CD14-positive monocyte (primary cell): Measurements from ENCODE around the gene HLA-A. TPM values are rescaled to one million over a fixed set of nuclear protein-coding genes. Genes with fewer than 3 reads are reported as not detected.

Experiments
- DNase-seq, 3 donors: peaks; one replicate each; pipeline ENCODE4 v3.0.0-alpha.2; 2011 to 2022
- H2AFZ ChIP-seq: 2 replicates; pipeline ENCODE4 v1.6.0; 2012; ENCODE audit warnings: mild to moderate bottlenecking, low read depth, low read length, inconsistent platforms; ENCODE audit not compliant: insufficient read depth, poor library complexity, severe bottlenecking
- H3K27ac ChIP-seq, 2 donors: 1 replicate in 1 of 2; 2 replicates in 1 of 2; pipeline ENCODE4 v1.5.1; 2012 to 2013; ENCODE audit warnings: low read length in 2 of 2, control low read depth in 1 of 2, inconsistent platforms in 1 of 2, low read depth in 1 of 2, mild to moderate bottlenecking in 1 of 2
- H3K27me3 ChIP-seq, 2 donors: one replicate each; pipeline versions ENCODE4 v1.6.0 to v1.6.1; 2011 to 2013; ENCODE audit warnings: low read length in 2 of 2; ENCODE audit not compliant: control insufficient read depth in 2 of 2, insufficient read depth in 2 of 2
- H3K36me3 ChIP-seq, 2 donors: replicated peaks in 1 of 2; 1 replicate in 1 of 2; 2 replicates in 1 of 2; pipeline versions ENCODE4 v1.5.1 to v1.6.1; 2012 to 2013; ENCODE audit warnings: low read length in 2 of 2, control low read depth in 1 of 2, inconsistent platforms in 1 of 2, mild to moderate bottlenecking in 1 of 2; ENCODE audit not compliant: insufficient read depth in 2 of 2, control insufficient read depth in 1 of 2
- H3K4me1 ChIP-seq, 2 donors: 1 replicate in 1 of 2; 2 replicates in 1 of 2; pipeline versions ENCODE4 v1.5.1 to v1.6.1; 2012 to 2013; ENCODE audit warnings: low read length in 2 of 2, control low read depth in 1 of 2, inconsistent platforms in 1 of 2, mild to moderate bottlenecking in 1 of 2, moderate library complexity in 1 of 2; ENCODE audit not compliant: insufficient read depth in 2 of 2, control insufficient read depth in 1 of 2
- H3K4me2 ChIP-seq: replicated peaks from 2 replicates; pipeline ENCODE3; 2012; ENCODE audit warnings: low read length, moderate library complexity, mild to moderate bottlenecking; ENCODE audit not compliant: poor library complexity, severe bottlenecking; ENCODE audit errors: extremely low read depth
- H3K4me3 ChIP-seq, 3 experiments: fragments of 200-600 bp in 1 of 3; sonication (generic) in 1 of 3; replicated peaks in 1 of 3; 1 replicate in 2 of 3; 2 replicates in 1 of 3; pipeline ENCODE4 v1.5.1; 2011 to 2013; ENCODE audit warnings: low read length in 3 of 3, mild to moderate bottlenecking in 3 of 3, control low read depth in 2 of 3, low read depth in 2 of 3, inconsistent platforms in 1 of 3, moderate library complexity in 1 of 3
- H3K79me2 ChIP-seq: 2 replicates; pipeline ENCODE4 v1.6.0; 2012; ENCODE audit warnings: mild to moderate bottlenecking, control low read depth, inconsistent platforms, low read length, moderate library complexity; ENCODE audit not compliant: insufficient read depth
- H3K9ac ChIP-seq: 2 replicates; pipeline ENCODE4 v1.6.0; 2017; ENCODE audit warnings: low read length, mild to moderate bottlenecking; ENCODE audit not compliant: insufficient read depth, poor library complexity, severe bottlenecking
- H3K9me3 ChIP-seq, 2 donors: replicated peaks in 1 of 2; 1 replicate in 1 of 2; 2 replicates in 1 of 2; pipeline versions ENCODE4 v1.5.1 to v1.6.1; 2012 to 2013; ENCODE audit warnings: low read length in 2 of 2, control low read depth in 1 of 2; ENCODE audit not compliant: control insufficient read depth in 1 of 2, insufficient read depth in 1 of 2
- H4K20me1 ChIP-seq: 2 replicates; pipeline ENCODE4 v1.6.0; 2012; ENCODE audit warnings: mild to moderate bottlenecking, low read length, control low read depth, moderate library complexity; ENCODE audit not compliant: insufficient read depth
- H3K27ac Mint-ChIP-seq, 7 donors: one replicate each; pipeline ENCODE4 v1.8.0; 2020; ENCODE audit warnings: mild to moderate bottlenecking in 7 of 7, mixed read lengths in 7 of 7, moderate library complexity in 6 of 7, inconsistent platforms in 2 of 7
- H3K27me3 Mint-ChIP-seq, 3 donors: one replicate each; pipeline ENCODE4 v1.8.0; 2021 to 2022; ENCODE audit warnings: low read depth in 3 of 3, mild to moderate bottlenecking in 3 of 3, mixed read lengths in 3 of 3, moderate library complexity in 3 of 3, inconsistent platforms in 1 of 3
- H3K36me3 Mint-ChIP-seq, 2 donors: one replicate each; pipeline ENCODE4 v1.8.0; 2020; ENCODE audit warnings: mixed read lengths in 2 of 2, inconsistent platforms in 1 of 2, mild to moderate bottlenecking in 1 of 2
- H3K4me1 Mint-ChIP-seq: one replicate; pipeline ENCODE4 v1.8.0; 2020; ENCODE audit warnings: mild to moderate bottlenecking, mixed read lengths
- H3K4me3 Mint-ChIP-seq, 2 donors: one replicate each; pipeline ENCODE4 v1.8.0; 2020; ENCODE audit warnings: mild to moderate bottlenecking in 2 of 2, mixed read lengths in 2 of 2, moderate library complexity in 1 of 2
- H3K9me3 Mint-ChIP-seq, 7 donors: one replicate each; pipeline ENCODE4 v1.8.0; 2020 to 2022; ENCODE audit warnings: mixed read lengths in 7 of 7, mild to moderate bottlenecking in 6 of 7, moderate library complexity in 6 of 7, inconsistent platforms in 2 of 7
- WGBS: methylation state at CpG from one replicate; pipeline ENCODE4 v1.1.5; 2013; ENCODE audit warnings: missing lambda C conversion rate; ENCODE audit not compliant: insufficient coverage; 5-methylcytosine and 5-hydroxymethylcytosine counted together
- intact Hi-C, 2 donors: fragments of 100-400 bp; cut with micrococcal nuclease; formaldehyde crosslinking; loops; one replicate each; pipeline versions ENCODE4 v1.15.0 to v1.15.1; 2023
- polyA plus RNA-seq, 3 donors: library from polyadenylated mRNA; depleted of rRNA in 1 of 3; unstranded in 2 of 3; stranded (reverse) in 1 of 3; fragments of 300-500 nt in 2 of 3; fragments of >200 nt in 1 of 3; fragmentation: Illumina TruSeq in 2 of 3; gene quantifications; 1 replicate in 2 of 3; 2 replicates in 1 of 3; pipeline ENCODE4 v1.2.3, GENCODE V29; 2012 to 2021
- TF ChIP-seq, protein P1 (sequence below): fragments of 200-600 bp; IDR thresholded peaks from one replicate; pipeline ENCODE4 v1.8.0; 2022; ENCODE audit warnings: antibody characterized with exemption, mild to moderate bottlenecking

The HLA-A gene
- polyA plus RNA-seq, 3 donors, result 1,518 to 2,788 (median 1,574) TPM

DNA sequence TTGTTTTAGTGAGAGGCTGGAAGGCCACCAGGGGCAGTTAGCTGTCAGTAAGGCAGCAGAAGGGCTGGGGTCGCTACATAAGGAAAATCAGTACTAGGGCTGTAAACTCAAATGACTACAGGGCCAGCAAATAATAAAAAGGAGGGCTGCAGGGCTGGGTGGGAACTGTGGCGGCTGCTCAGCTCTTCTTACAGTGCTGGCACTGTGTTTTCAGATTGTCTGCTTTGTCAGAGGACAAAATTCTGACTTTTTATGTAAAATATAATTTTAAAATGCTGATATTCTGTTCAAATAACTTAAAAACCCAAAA is 23.2 kb downstream of the HLA-A start:
- Histone ChIP-seq H3K9ac (peak overlapping the region; percentile 66), H3K4me2 (peak overlapping the region; percentile 91), H3K36me3 (peaks cover 0 to 7% of the 10 kb centered on the region in 2 donors), H2AFZ (no peak overlapping the region), H3K4me3 (peak overlapping the region; percentile 39 to 80 (median 75)), H3K79me2 (peaks cover 15% of the 10 kb centered on the region), H3K27me3 (no peaks in the 10 kb centered on the region), H3K4me1 (peaks cover 47 to 50% of the 10 kb centered on the region in 2 donors), H3K9me3 (no peaks in the 10 kb centered on the region), H3K27ac (peak overlapping the region; percentile 72 to 83), H4K20me1 (peaks cover 7% of the 10 kb centered on the region)
- Mint-ChIP-seq H3K36me3 (peaks cover 0 to 2% of the 10 kb centered on the region in 2 donors), H3K27ac (peak overlapping the region; percentile 93 to 97 (median 95)), H3K9me3 (peaks cover 0 to 2% (median 0%) of the 10 kb centered on the region in 7 donors), H3K4me3 (peak overlapping the region; percentile 83 to 93), H3K27me3 (peaks cover 0 to 3% (median 0%) of the 10 kb centered on the region in 3 donors), H3K4me1 (peaks cover 56% of the 10 kb centered on the region)
- intact Hi-C loops, result no loop called here
- 9% methylated on average over 2 of the region's 2 CpGs for WGBS
- TF ChIP-seq, protein P1, sequence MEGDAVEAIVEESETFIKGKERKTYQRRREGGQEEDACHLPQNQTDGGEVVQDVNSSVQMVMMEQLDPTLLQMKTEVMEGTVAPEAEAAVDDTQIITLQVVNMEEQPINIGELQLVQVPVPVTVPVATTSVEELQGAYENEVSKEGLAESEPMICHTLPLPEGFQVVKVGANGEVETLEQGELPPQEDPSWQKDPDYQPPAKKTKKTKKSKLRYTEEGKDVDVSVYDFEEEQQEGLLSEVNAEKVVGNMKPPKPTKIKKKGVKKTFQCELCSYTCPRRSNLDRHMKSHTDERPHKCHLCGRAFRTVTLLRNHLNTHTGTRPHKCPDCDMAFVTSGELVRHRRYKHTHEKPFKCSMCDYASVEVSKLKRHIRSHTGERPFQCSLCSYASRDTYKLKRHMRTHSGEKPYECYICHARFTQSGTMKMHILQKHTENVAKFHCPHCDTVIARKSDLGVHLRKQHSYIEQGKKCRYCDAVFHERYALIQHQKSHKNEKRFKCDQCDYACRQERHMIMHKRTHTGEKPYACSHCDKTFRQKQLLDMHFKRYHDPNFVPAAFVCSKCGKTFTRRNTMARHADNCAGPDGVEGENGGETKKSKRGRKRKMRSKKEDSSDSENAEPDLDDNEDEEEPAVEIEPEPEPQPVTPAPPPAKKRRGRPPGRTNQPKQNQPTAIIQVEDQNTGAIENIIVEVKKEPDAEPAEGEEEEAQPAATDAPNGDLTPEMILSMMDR, result no peak
- DNase-seq, result no peak

DNA sequence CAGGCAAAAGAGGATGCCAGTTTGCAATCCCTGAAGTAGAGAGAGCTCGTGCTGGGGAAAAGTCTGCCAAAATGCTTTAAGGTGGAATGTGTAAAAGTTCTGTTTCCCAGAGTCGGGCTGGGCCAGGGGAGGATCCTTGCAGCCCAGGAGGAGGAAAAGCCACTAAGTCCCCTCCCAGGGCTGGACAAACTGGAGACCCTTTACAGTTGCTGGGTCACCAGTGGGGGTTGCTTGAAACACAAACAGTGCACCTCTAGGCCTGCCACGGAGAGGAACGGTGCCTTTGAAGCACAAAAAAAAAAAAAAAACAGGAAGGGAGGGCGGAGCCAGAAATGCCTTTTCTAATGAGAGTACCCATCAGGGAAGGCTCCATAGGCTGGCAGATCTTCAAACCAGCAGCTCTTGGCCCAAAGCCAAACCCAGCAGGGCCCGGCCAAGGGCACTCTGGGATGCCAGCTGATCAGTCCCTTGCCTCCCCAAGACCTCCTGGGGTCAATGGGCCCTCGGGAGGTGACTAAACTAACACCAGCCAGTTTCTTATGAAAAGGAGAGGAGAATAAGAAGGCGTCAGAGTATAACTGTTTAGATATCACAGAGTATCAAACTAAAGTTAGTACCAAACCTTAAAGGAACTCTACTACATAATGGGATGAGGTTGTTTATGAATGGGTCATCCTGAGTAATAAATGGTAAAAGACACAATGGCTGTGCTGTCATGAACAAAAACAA is 23.7 kb downstream of the HLA-A start:
- intact Hi-C loops, result no loop called here
- peak overlapping the region; percentile 93 to 97 (median 95) for H3K27ac Mint-ChIP-seq
- WGBS, result 0% methylated on average over 5 of the region's 8 CpGs
- Histone ChIP-seq H3K4me1 (peaks cover 47 to 50% of the 10 kb centered on the region in 2 donors), H2AFZ (peak overlapping the region; percentile 63), H3K4me2 (peak overlapping the region; percentile 91), H3K9ac (peak overlapping the region; percentile 66), H3K4me3 (peak overlapping the region; percentile 39 to 80 (median 75)), H3K36me3 (peaks cover 2 to 12% of the 10 kb centered on the region in 2 donors), H3K9me3 (no peaks in the 10 kb centered on the region), H3K79me2 (peaks cover 15% of the 10 kb centered on the region), H3K27me3 (no peaks in the 10 kb centered on the region), H3K27ac (peak overlapping the region; percentile 72 to 83), H4K20me1 (peaks cover 7% of the 10 kb centered on the region)
- H3K36me3 Mint-ChIP-seq, result peaks cover 0 to 2% of the 10 kb centered on the region in 2 donors
- peak; percentile 80 to 90 (median 90) for DNase-seq
- TF ChIP-seq, protein P1, result no peak
- H3K9me3 Mint-ChIP-seq, result peaks cover 0 to 2% (median 0%) of the 10 kb centered on the region in 7 donors
- H3K4me1 Mint-ChIP-seq, result peaks cover 55% of the 10 kb centered on the region
- H3K4me3 Mint-ChIP-seq, result peak overlapping the region; percentile 83 to 93
- H3K27me3 Mint-ChIP-seq, result peaks cover 0 to 3% (median under 1%) of the 10 kb centered on the region in 3 donors
